Omental fat pad (tissue), 4 donors: ENCODE results near the gene TRIM3. TPM values are rescaled to one million over a fixed set of nuclear protein-coding genes. Genes with fewer than 3 reads are reported as not detected.

Source experiments
- ATAC-seq: fragments of 150-250 bp; one replicate; pipeline ENCODE4 v1.9.1; 2016; ENCODE audit warnings: mild to moderate bottlenecking, moderate library complexity; ENCODE audit not compliant: low FRiP score
- DNase-seq: peaks from one replicate; pipeline ENCODE4 v3.0.0-alpha.2; 2019; ENCODE audit warnings: low spot score
- total RNA-seq, 4 donors: library from RNA; depleted of rRNA; stranded (reverse); fragments of >200 nt; gene quantifications; one replicate each; pipeline ENCODE4 v1.1.0, GENCODE V29; 2016
- TF ChIP-seq, protein P1 (sequence below), 3 donors: fragments of 450-650 bp; IDR thresholded peaks; one replicate each; pipeline ENCODE4 v1.5.1; 2016 to 2017; ENCODE audit warnings: antibody characterized with exemption in 3 of 3, mild to moderate bottlenecking in 3 of 3, moderate library complexity in 2 of 3

TRIM3 gene
- total RNA-seq, 4 donors from 2014 or later: 16.9 to 27.4 (median 22.1) TPM

DNA sequence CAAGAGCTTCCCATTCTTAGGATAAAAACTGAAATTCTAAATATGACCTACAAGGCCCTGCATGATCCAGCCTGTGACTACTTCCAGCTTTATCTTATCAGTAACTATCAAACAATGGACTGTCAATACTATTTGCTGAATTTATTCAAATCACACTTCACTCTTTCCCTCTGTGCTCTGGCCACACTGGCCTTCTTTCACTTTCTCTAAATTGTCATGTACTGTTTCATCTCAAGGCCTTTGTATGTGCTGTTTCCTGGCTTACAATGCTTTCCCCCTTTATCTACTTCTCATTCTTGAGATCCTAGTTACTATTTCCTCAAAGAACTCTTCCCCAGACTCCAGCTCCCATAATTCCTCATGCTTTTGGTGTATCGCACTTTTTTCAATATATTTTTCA, 13.2 kb upstream of the TRIM3 start:
- no peak for DNase-seq
- TF ChIP-seq, protein P1, sequence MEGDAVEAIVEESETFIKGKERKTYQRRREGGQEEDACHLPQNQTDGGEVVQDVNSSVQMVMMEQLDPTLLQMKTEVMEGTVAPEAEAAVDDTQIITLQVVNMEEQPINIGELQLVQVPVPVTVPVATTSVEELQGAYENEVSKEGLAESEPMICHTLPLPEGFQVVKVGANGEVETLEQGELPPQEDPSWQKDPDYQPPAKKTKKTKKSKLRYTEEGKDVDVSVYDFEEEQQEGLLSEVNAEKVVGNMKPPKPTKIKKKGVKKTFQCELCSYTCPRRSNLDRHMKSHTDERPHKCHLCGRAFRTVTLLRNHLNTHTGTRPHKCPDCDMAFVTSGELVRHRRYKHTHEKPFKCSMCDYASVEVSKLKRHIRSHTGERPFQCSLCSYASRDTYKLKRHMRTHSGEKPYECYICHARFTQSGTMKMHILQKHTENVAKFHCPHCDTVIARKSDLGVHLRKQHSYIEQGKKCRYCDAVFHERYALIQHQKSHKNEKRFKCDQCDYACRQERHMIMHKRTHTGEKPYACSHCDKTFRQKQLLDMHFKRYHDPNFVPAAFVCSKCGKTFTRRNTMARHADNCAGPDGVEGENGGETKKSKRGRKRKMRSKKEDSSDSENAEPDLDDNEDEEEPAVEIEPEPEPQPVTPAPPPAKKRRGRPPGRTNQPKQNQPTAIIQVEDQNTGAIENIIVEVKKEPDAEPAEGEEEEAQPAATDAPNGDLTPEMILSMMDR (IDR thresholded peaks at IDR 0.05): no peak
- no peak for ATAC-seq

GRCh38 chr11:6486256-6486655, 12.5 kb upstream of the TRIM3 start:
- ATAC-seq (no peak), DNase-seq (no peak)
- TF ChIP-seq, protein P1 (IDR thresholded peaks at IDR 0.05): no peak

DNA sequence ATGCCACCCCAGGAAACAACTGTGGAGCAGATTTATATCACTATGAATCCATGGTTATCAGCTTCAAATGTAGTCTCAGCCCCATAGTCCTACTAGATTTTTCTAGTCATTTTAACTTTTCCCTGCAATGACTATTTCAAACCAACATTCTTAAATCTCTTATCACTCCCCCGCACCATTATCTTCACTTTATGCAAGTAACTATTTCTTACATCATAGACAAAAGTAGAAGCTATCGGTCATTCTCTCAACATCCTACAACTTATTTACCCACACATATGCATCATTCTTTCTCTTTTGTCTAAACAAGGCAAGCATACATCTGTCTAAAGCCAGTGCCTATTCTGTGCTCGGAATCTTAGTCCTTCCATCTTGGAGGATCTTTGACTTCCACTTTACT, 11.9 kb upstream of the TRIM3 start:
- TF ChIP-seq, protein P1 (IDR thresholded peaks at IDR 0.05): no peak
- no peak for DNase-seq
- ATAC-seq: no peak

- TF ChIP-seq, protein P1 (IDR thresholded peaks at IDR 0.05): no peak
- no peak for ATAC-seq
- no peak for DNase-seq
Observed at GRCh38 chr11:6483015-6483414, 9.3 kb upstream of the TRIM3 start.

- TF ChIP-seq, protein P1 (IDR thresholded peaks at IDR 0.05): no peak
- DNase-seq (no peak), ATAC-seq (no peak)
Observed at GRCh38 chr11:6482441-6482840, 8.7 kb upstream of the TRIM3 start.

DNA sequence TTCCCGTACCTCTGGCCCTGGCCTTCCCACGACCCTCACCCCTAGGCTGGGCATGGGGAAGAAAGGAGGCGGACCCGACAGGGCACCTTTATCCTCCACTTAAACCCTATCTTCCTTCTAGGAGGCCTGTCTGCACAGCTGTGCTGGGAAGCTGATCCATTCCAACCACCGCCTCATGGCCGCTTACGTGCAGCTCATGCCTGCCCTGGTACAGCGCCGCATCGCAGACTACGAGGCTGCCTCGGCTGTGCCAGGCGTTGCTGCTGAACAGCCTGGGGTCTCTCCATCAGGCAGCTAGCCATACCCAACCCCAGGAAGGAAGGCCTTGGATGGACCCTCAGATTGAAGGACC, 8.2 kb upstream of the TRIM3 start:
- TF ChIP-seq, protein P1 (IDR thresholded peaks at IDR 0.05): no peak
- no peak for ATAC-seq
- no peak for DNase-seq

- peak; percentile 93 for DNase-seq
- TF ChIP-seq, protein P1 (IDR thresholded peaks at IDR 0.05): no peak
- ATAC-seq: peak; percentile 99
Observed at GRCh38 chr11:6481012-6481923, 7.5 kb upstream of the TRIM3 start, which contains the start of the genes ARFIP2 and TIMM10B. Gene ARFIP2 (minus strand): TSS chr11:6481331. CDS start chr11:6480421, 910 bp downstream. Gene TIMM10B (plus strand): TSS chr11:6481501. CDS start chr11:6481517, 16 bp downstream.
